GM10248 (cell line): ENCODE results near the gene TNFRSF19.

ENCODE experiments used
- CTCF ChIA-PET: fragments of 300-600 bp; sonication (Branson Sonifier 250); formaldehyde crosslinking; extraction: SDS; loops from one replicate; lab custom pipeline; 2021; ENCODE audit warnings: antibody characterized with exemption; lab: Yijun Ruan, JAX
- POLR2A ChIA-PET: fragments of 350-650 bp; sonication (Branson Sonifier 250); formaldehyde crosslinking; extraction: SDS; loops from one replicate; lab custom pipeline; 2020; ENCODE audit warnings: antibody characterized with exemption; lab: Yijun Ruan, JAX
- DNase-seq: peaks from one replicate; pipeline ENCODE4 v3.0.0; 2012; ENCODE audit errors: extremely low spot score
- TF ChIP-seq, protein P1 (sequence below): IDR thresholded peaks from 2 replicates; pipeline ENCODE4 v1.5.1; 2012; ENCODE audit warnings: mild to moderate bottlenecking, low read depth; ENCODE audit errors: extremely low read depth, missing control alignments, control extremely low read depth

The TNFRSF19 gene

DNA sequence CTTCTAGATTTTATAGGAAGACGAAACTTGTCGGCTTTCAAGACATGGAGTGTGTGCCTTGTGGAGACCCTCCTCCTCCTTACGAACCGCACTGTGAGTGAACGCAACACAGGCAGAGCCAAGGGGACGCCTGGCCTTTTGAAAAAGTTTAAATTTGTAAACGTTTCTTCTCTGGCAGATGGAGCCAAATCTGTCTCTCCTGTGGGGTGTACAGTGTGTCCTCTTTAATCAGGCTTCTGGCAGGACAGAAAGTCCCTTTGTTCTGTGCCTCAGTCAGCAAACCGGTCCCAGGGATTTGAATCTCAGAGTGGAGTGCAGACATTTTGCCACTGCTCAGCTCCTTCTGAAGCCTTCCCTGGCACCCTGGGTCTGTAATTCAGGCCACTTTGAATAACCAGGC lies 56.5 kb downstream of the TNFRSF19 start:
- no peak for DNase-seq
- TF ChIP-seq, protein P1, sequence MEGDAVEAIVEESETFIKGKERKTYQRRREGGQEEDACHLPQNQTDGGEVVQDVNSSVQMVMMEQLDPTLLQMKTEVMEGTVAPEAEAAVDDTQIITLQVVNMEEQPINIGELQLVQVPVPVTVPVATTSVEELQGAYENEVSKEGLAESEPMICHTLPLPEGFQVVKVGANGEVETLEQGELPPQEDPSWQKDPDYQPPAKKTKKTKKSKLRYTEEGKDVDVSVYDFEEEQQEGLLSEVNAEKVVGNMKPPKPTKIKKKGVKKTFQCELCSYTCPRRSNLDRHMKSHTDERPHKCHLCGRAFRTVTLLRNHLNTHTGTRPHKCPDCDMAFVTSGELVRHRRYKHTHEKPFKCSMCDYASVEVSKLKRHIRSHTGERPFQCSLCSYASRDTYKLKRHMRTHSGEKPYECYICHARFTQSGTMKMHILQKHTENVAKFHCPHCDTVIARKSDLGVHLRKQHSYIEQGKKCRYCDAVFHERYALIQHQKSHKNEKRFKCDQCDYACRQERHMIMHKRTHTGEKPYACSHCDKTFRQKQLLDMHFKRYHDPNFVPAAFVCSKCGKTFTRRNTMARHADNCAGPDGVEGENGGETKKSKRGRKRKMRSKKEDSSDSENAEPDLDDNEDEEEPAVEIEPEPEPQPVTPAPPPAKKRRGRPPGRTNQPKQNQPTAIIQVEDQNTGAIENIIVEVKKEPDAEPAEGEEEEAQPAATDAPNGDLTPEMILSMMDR, result no peak
- ChIA-PET CTCF (no interaction called here), POLR2A (no interaction called here)

DNA sequence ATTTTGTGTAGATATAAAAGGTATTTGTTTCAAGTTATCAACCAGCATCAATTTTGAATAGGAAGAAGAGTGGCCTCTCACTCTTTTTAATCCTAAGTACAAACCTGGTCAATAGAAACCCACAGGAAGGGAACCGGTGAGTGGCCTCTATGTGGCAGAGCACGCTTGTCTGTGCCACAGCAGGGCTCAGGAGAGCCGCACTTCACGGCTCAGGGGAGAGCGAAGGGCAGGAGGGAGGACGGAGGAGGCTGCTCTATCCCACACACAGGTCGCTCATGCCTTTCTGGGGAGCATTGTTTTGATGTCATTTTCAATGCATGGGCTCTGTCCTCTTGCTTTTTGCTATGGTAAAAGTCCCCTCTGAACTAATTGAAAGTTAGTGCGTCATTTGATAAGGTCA lies 57.2 kb downstream of the TNFRSF19 start:
- CTCF ChIA-PET, result no interaction called here
- TF ChIP-seq, protein P1, result no peak
- POLR2A ChIA-PET, result no interaction called here
- DNase-seq, result no peak

DNA sequence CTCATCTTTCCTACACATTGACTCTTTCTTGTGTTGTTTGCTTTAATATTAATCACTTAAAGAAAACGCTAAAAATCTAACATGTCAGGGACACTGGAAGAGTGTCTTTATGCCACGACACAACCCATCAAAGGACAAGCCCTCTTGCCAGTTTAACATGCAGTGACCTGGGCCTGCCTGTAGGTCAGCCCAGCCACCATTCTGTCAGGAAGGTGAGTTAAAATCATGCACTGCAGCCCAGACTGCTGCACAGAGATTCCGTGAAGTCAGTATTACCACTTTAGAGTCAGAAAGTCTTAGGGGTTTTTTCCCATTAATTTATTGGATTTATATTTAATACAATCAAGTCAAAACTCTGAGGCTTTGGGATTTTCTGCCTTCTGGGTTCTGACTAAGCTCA lies 58.0 kb downstream of the TNFRSF19 start:
- CTCF ChIA-PET, result interaction anchor here (1.4 kb wide), 1 partner anchor 17 kb away, joined by 5 read pairs; no protein-coding TSS in a partner anchor
- POLR2A ChIA-PET, result no interaction called here
- DNase-seq, result no peak
- TF ChIP-seq, protein P1, result no peak

DNA sequence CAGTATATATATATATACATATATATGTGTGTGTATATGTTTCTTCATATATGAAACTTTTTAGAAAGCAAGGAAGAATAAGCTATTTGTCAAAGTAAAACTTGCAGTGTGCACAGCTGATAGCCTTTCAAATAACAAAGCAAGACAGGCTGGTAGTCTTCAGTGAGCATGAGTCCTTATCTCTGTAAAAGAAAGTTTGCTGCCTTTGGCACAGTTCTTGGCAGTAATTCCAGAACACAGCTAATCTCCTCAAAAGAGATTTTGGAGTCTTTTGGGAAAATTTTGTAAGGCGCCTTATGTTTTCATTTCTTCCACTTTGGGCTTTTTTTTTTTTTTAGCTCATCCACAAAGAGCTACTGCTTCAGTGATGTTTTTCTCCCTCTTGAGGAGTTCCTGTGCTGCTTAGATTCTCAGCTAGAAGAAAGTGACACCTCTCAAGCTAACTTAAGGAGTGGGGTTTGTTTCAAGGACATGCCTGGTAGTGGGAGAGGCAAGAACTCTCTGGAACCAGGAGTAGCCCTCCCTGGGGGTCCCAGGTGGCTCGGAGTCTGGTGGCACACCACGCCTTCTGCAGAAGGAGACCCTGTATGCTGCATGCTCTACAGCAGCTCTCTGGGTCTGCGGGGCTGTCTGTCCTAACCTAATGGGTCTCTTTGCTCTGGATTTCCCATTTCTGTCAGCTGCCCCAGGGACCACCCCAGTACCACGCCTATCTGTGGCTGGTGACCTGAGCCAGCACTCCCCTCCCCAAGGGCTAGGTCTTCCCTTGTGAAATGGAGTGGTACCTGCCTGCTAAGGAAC lies 58.8 kb downstream of the TNFRSF19 start:
- CTCF ChIA-PET, result interaction anchor here (0.7 to 1.7 kb wide), 4 partner anchors 10 to 260 kb away, joined by 3 to 5 read pairs (median 4); no protein-coding TSS in a partner anchor

DNA sequence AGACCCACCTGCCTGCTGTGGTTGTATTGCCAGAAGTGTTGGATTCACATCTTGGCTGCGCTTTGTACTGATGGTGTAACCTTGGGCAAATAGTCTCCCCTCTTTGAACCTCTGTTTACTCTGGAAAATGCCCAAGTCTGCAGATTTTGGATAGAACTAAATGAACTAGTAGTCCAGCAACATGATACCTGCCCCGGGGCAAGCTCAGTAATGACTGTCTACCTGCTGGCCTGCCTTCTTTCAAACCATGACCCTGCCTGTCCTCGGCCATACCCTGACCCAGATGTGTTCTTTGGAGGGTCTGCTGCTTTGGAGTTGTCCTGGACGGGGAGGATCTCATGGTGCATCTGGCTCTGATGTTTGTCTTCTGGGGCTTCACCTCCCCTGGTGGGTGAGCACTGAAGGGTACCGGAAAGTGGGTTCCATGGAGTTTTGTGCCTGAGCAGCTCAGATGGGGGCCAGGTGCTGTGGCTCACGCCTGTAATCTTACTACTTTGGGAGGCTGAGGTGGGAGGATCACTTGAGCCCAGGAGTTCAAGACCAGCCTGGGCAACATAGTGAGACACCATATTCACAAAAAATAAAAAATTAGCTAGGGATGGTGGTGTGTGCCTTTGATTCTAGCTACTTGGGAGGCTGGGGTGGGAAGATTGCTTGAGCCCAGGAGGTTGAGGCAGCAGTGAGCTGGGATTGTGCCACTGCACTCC lies 59.5 kb downstream of the TNFRSF19 start:
- TF ChIP-seq, protein P1, result no peak
- CTCF ChIA-PET, result interaction anchor here (0.8 to 1.7 kb wide), 5 partner anchors 18 to 259 kb away, joined by 3 to 5 read pairs (median 3); no protein-coding TSS in a partner anchor
- POLR2A ChIA-PET, result interaction anchor here (0.6 kb wide), 1 partner anchor 22 kb away, joined by 5 read pairs; no protein-coding TSS in a partner anchor
- DNase-seq, result no peak

More for the DNA sequence above, 58.8 kb downstream of the TNFRSF19 start:
- TF ChIP-seq, protein P1, result no peak
- POLR2A ChIA-PET, result interaction anchor here (0.6 kb wide), 1 partner anchor 23 kb away, joined by 5 read pairs; no protein-coding TSS in a partner anchor
- DNase-seq, result no peak

DNA sequence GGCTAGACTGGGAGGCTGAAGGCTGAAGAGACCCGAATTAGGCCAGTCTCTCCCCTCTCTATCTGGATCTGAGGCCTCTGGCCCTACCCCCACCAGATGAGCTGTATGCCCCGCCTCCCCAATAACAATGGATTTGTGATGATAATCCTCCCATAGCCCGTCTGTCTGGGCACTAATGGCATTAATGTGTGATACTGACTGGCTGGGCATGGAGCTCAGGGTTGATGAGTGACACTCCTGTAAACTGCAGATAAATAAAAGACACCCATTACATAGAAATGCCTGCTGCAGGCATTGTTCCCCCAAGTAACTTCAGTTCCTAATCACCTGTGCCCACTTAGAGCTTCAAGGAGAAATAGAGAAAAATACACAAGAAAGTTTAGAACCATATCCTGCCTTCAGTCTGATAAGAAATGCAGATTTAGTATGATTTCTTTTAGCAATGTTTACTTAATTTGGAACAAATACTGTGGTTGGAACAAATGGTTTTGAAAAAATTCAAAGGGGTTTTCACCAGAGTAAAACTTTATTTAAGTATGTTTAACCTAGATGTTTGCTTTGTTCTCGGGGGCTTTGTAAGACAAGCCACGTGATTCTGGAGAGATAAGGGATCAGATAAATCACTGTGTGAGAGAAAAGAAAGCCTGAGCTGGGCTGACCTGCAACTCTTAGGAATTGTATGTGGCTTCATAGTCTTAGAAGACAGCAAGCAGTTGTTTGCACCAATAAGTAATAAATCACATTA lies 60.3 kb downstream of the TNFRSF19 start:
- POLR2A ChIA-PET, result no interaction called here
- TF ChIP-seq, protein P1, result no peak
- no peak for DNase-seq
- CTCF ChIA-PET, result interaction anchor here (1.3 to 1.7 kb wide), 4 partner anchors 17 to 258 kb away, joined by 3 to 5 read pairs (median 4); no protein-coding TSS in a partner anchor
